H1 (cell line): Measurements from ENCODE around the gene NKIRAS2. TPM values are rescaled to one million over a fixed set of nuclear protein-coding genes. Genes with fewer than 3 reads are reported as not detected.

Source experiments
- CTCF ChIA-PET: fragments of 300-600 bp; sonication (Branson Sonifier 250); formaldehyde crosslinking; loops from one replicate; lab custom pipeline; 2021; ENCODE audit not compliant: partially characterized antibody; lab: Charles Lee
- POLR2A ChIA-PET: fragments of 300-600 bp; sonication (Branson Sonifier 250); formaldehyde crosslinking; loops from one replicate; lab custom pipeline; 2021; ENCODE audit warnings: inconsistent platforms; ENCODE audit not compliant: partially characterized antibody; lab: Charles Lee
- DNase-seq, 2 experiments: peaks; one replicate each; pipeline versions ENCODE4 v3.0.0 to v3.0.0-alpha.2; 2010 to 2022; ENCODE audit warnings: low spot score in 2 of 2, low read depth in 1 of 2, mixed read lengths in 1 of 2
- FAIRE-seq: peaks from 2 replicates; lab custom pipeline; 2011; peaks lifted over from hg19 to GRCh38; lab: Jason Lieb, UNC
- H2AFZ ChIP-seq: 2 replicates; pipeline ENCODE4 v1.8.1; 2012; ENCODE audit warnings: low read length, inconsistent platforms
- H2AK5ac ChIP-seq: 2 replicates; pipeline ENCODE4 v1.6.1; 2013; ENCODE audit warnings: low read depth, low read length
- H2BK120ac ChIP-seq: replicated peaks from 2 replicates; pipeline ENCODE3; 2013; ENCODE audit warnings: low read depth, low read length, inconsistent platforms
- H2BK12ac ChIP-seq: 2 replicates; pipeline ENCODE4 v1.6.1; 2013; ENCODE audit warnings: low read depth, low read length
- H2BK15ac ChIP-seq: 2 replicates; pipeline ENCODE4 v1.6.1; 2013; ENCODE audit warnings: low read length
- H2BK20ac ChIP-seq: 2 replicates; pipeline ENCODE4 v1.6.1; 2013; ENCODE audit warnings: low read length
- H2BK5ac ChIP-seq: 2 replicates; pipeline ENCODE4 v1.6.1; 2013; ENCODE audit warnings: low read depth, low read length
- H3K14ac ChIP-seq: 2 replicates; pipeline ENCODE4 v1.6.1; 2013; ENCODE audit warnings: inconsistent platforms; ENCODE audit not compliant: insufficient read length
- H3K18ac ChIP-seq: 2 replicates; pipeline ENCODE4 v1.6.1; 2013; ENCODE audit warnings: low read length; ENCODE audit errors: extremely low read depth
- H3K23ac ChIP-seq: 2 replicates; pipeline ENCODE4 v1.6.1; 2013; ENCODE audit warnings: inconsistent platforms; ENCODE audit not compliant: insufficient read length
- H3K23me2 ChIP-seq: 2 replicates; pipeline ENCODE4 v1.6.1; 2013; ENCODE audit warnings: low read depth, low read length
- H3K27ac ChIP-seq: 2 replicates; pipeline ENCODE4 v1.6.1; 2011; ENCODE audit warnings: low read depth, low read length, inconsistent platforms
- H3K27me3 ChIP-seq, 4 experiments: replicated peaks in 1 of 4; 1 replicate in 1 of 4; 2 replicates in 3 of 4; pipeline versions ENCODE4 v1.6.1 to v1.8.1; 2011 to 2013; ENCODE audit warnings: low read length in 3 of 4, mild to moderate bottlenecking in 3 of 4, inconsistent platforms in 2 of 4, mixed read lengths in 2 of 4, moderate library complexity in 1 of 4; ENCODE audit not compliant: control insufficient read depth in 3 of 4, insufficient read depth in 3 of 4; ENCODE audit errors: extremely low read depth in 1 of 4
- H3K36me3 ChIP-seq, 4 experiments: 2 replicates each; pipeline versions ENCODE4 v1.6.1 to v1.8.1; 2011 to 2013; ENCODE audit warnings: mild to moderate bottlenecking in 4 of 4, low read length in 3 of 4, moderate library complexity in 2 of 4, control low read depth in 1 of 4, inconsistent platforms in 1 of 4; ENCODE audit not compliant: insufficient read depth in 4 of 4, control insufficient read depth in 2 of 4
- H3K4ac ChIP-seq: replicated peaks from 2 replicates; pipeline ENCODE3; 2013; ENCODE audit warnings: low read length, low read depth, mixed read lengths, inconsistent platforms; ENCODE audit not compliant: insufficient read length
- H3K4me1 ChIP-seq, 4 experiments: replicated peaks in 1 of 4; 1 replicate in 1 of 4; 2 replicates in 3 of 4; pipeline versions ENCODE4 v1.6.1 to v1.8.1; 2011 to 2013; ENCODE audit warnings: low read length in 3 of 4, inconsistent platforms in 2 of 4, mixed read lengths in 1 of 4; ENCODE audit not compliant: insufficient read depth in 4 of 4, control insufficient read depth in 3 of 4
- H3K4me2 ChIP-seq, 2 experiments: 2 replicates each; pipeline versions ENCODE4 v1.6.1 to v1.8.1; 2011 to 2013; ENCODE audit warnings: low read depth in 2 of 2, low read length in 2 of 2, control low read depth in 1 of 2, inconsistent platforms in 1 of 2, mild to moderate bottlenecking in 1 of 2; ENCODE audit not compliant: insufficient read depth in 1 of 2
- H3K4me3 ChIP-seq, 4 experiments: fragments of 200-600, 300-600 bp in 1 of 4; sonication (generic), shearing (Covaris generic), sonication (Bioruptor Twin) in 1 of 4; 2 replicates each; pipeline versions ENCODE4 v1.5.1 to v1.8.1; 2011 to 2016; ENCODE audit warnings: low read length in 4 of 4, low read depth in 3 of 4, control low read depth in 2 of 4, inconsistent platforms in 2 of 4, mild to moderate bottlenecking in 2 of 4, mixed read lengths in 1 of 4, moderate library complexity in 1 of 4; ENCODE audit not compliant: insufficient read depth in 2 of 4; ENCODE audit errors: extremely low read depth in 1 of 4
- H3K56ac ChIP-seq: replicated peaks from 2 replicates; pipeline ENCODE3; 2013; ENCODE audit warnings: low read depth, mild to moderate bottlenecking, mixed read lengths, low read length, inconsistent platforms; ENCODE audit not compliant: insufficient read length
- H3K79me1 ChIP-seq: 2 replicates; pipeline ENCODE4 v1.6.1; 2013; ENCODE audit warnings: low read depth, low read length, control low read depth
- H3K79me2 ChIP-seq, 2 experiments: 2 replicates each; pipeline versions ENCODE4 v1.6.1 to v1.8.1; 2012 to 2013; ENCODE audit warnings: low read length in 2 of 2, mild to moderate bottlenecking in 2 of 2, inconsistent platforms in 1 of 2; ENCODE audit not compliant: insufficient read depth in 2 of 2, control insufficient read depth in 1 of 2
- H3K9ac ChIP-seq, 4 experiments: replicated peaks in 1 of 4; 1 replicate in 1 of 4; 2 replicates in 3 of 4; pipeline versions ENCODE4 v1.6.1 to v1.8.1; 2011 to 2013; ENCODE audit warnings: low read depth in 3 of 4, low read length in 3 of 4, control low read depth in 2 of 4, mild to moderate bottlenecking in 2 of 4, moderate library complexity in 2 of 4, inconsistent platforms in 1 of 4; ENCODE audit errors: extremely low read depth in 1 of 4
- H3K9me3 ChIP-seq, 2 experiments: 2 replicates each; pipeline versions ENCODE4 v1.6.1 to v1.8.1; 2012 to 2013; ENCODE audit warnings: mild to moderate bottlenecking in 2 of 2, moderate library complexity in 2 of 2, control low read depth in 1 of 2, inconsistent platforms in 1 of 2, low read depth in 1 of 2, low read length in 1 of 2, mixed read lengths in 1 of 2; ENCODE audit not compliant: insufficient read depth in 2 of 2
- H4K20me1 ChIP-seq, 2 experiments: replicated peaks in 1 of 2; 2 replicates each; pipeline versions ENCODE3 to v1.8.1; 2011 to 2013; ENCODE audit warnings: inconsistent platforms in 2 of 2, low read length in 2 of 2, mild to moderate bottlenecking in 1 of 2; ENCODE audit not compliant: insufficient read depth in 2 of 2, control insufficient read depth in 1 of 2
- H4K5ac ChIP-seq: 2 replicates; pipeline ENCODE4 v1.6.1; 2013; ENCODE audit warnings: low read length, low read depth, mixed read lengths, inconsistent platforms; ENCODE audit not compliant: insufficient read length
- H4K8ac ChIP-seq: 2 replicates; pipeline ENCODE4 v1.8.0; 2013; ENCODE audit warnings: mild to moderate bottlenecking, moderate library complexity, low read length, inconsistent platforms; ENCODE audit not compliant: insufficient read depth; ENCODE audit errors: extremely low read depth
- H4K91ac ChIP-seq: replicated peaks from 2 replicates; pipeline ENCODE3; 2013; ENCODE audit warnings: low read length, mixed read lengths, inconsistent platforms; ENCODE audit not compliant: insufficient read length
- HDAC2 ChIP-seq, 2 experiments: fragments of 300-600 bp in 1 of 2; sonication (generic) in 1 of 2; IDR thresholded peaks; 2 replicates each; pipeline ENCODE4 v1.6.1; 2011 to 2012; ENCODE audit warnings: low read depth in 2 of 2, low read length in 2 of 2, mild to moderate bottlenecking in 2 of 2, moderate library complexity in 2 of 2, borderline replicate concordance in 1 of 2, inconsistent platforms in 1 of 2
- JUN ChIP-seq: IDR thresholded peaks from 2 replicates; pipeline ENCODE4 v1.6.1; 2011; ENCODE audit warnings: low read depth, mild to moderate bottlenecking, improper control_type of control experiment, low read length
- WGBS, 2 experiments: shearing (Covaris generic) in 1 of 2; methylation state at CpG; one replicate each; pipeline versions ENCODE4 v1.1.6 to v1.1.7; 2013 to 2015; ENCODE audit warnings: low lambda C conversion rate in 2 of 2, mixed read lengths in 2 of 2, inconsistent platforms in 1 of 2, low coverage in 1 of 2, missing lambda C conversion rate in 1 of 2; ENCODE audit not compliant: insufficient replicate concordance in 2 of 2, insufficient coverage in 1 of 2, insufficient read length in 1 of 2; ENCODE audit errors: extremely low coverage in 1 of 2, missing lambda C conversion rate in 1 of 2; 5-methylcytosine and 5-hydroxymethylcytosine counted together
- polyA plus RNA-seq, 7 experiments: library from polyadenylated mRNA; depleted of rRNA in 3 of 7; stranded (reverse) in 5 of 7; unstranded in 2 of 7; fragments of >200 nt in 5 of 7; fragments of 200-250 nt in 2 of 7; gene quantifications; 1 replicate in 5 of 7; 2 replicates in 1 of 7; 4 replicates in 1 of 7; pipeline versions ENCODE4 v1.2.1 to v1.2.3, GENCODE V29; 2011 to 2013; ENCODE audit warnings: missing spikeins in 2 of 7, mixed read lengths in 2 of 7
- total RNA-seq: library from RNA; stranded (reverse); fragmentation: NEBNext Ultra II Directional; extraction: Animal tissue kit (Norgen Biotek cat#: 25700); gene quantifications from 2 replicates; pipeline ENCODE4 v1.2.1, GENCODE V29; 2021

The NKIRAS2 gene
- total and polyA plus RNA-seq, 2 of the 8 experiments (the other 6 are each of a cell fraction or from before 2014, with no cell fraction given): 34.5 to 51.1 TPM

DNA sequence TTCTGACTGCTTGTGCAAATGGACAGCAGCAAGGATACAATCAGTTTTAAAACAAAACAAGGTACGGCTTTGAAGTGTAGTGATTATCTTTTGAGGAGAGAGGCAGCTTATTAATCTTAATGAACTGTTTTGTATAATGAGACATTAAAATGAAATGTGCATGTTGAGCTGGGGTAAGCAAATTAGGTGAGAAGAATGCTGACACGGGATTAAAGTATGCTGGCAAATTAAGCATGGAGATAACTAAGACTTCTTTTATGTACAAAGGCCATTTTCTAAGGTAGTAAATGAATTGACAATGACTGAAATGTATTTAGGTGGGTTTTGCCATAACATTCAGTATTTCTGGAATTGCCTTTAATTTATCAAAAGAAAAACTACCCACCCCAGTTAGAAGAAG, 21.4 kb upstream of the NKIRAS2 start:
- Histone ChIP-seq H3K27me3 (no peaks in the 10 kb centered on the region), H3K56ac (no peak overlapping the region), H3K27ac (no peak overlapping the region), H3K18ac (no peak overlapping the region), H4K8ac (no peak overlapping the region), H3K36me3 (peaks cover 28 to 88% (median 65%) of the 10 kb centered on the region in 4 experiments), H2AFZ (no peak overlapping the region), H3K9ac (no peak overlapping the region), H2BK120ac (no peak overlapping the region), H4K20me1 (peaks cover 5 to 9% of the 10 kb centered on the region in 2 experiments), H3K14ac (no peak overlapping the region), H3K4me2 (no peak overlapping the region), H2BK12ac (no peak overlapping the region), H3K23ac (no peak overlapping the region), H3K4me3 (no peak overlapping the region), H2AK5ac (no peak overlapping the region), H2BK5ac (no peak overlapping the region), H3K9me3 (no peaks in the 10 kb centered on the region), H3K23me2 (no peaks in the 10 kb centered on the region), H4K5ac (no peak overlapping the region), H2BK20ac (no peak overlapping the region), H3K4ac (no peak overlapping the region), H3K4me1 (no peaks in the 10 kb centered on the region), H3K79me2 (peaks cover 12 to 29% of the 10 kb centered on the region in 2 experiments), H4K91ac (no peak overlapping the region), H3K79me1 (no peaks in the 10 kb centered on the region), H2BK15ac (no peak overlapping the region)
- ChIA-PET CTCF (interaction anchor here (0.6 to 3.0 kb wide), 3 partner anchors 9 to 428 kb away, joined by 3 to 8 read pairs (median 4); no protein-coding TSS in a partner anchor), POLR2A (interaction anchor here (1.1 kb wide), 1 partner anchor 31 kb away, joined by 5 read pairs; no protein-coding TSS in a partner anchor)
- no peak for FAIRE-seq
- no peak for DNase-seq
- 46% methylated on average over 2 of the region's 2 CpGs; no CpG with 5 or more reads in 1 of the 2 experiments for WGBS, 2 experiments
- no peak for TF ChIP-seq HDAC2 (IDR thresholded peaks at IDR 0.05; ENCODE audit: borderline replicate concordance in 1 of 2, low read depth in 2 of 2, low read length in 2 of 2)
- no peak for TF ChIP-seq JUN
